Measurements from ENCODE around the gene SIRT4. TPM values are rescaled to one million over a fixed set of nuclear protein-coding genes. Genes with fewer than 3 reads are reported as not detected.

SIRT4 gene
- total RNA-seq, 1 experiment from 2014 or later, result 2.8 TPM

- Mint-ChIP-seq H3K4me1 (peaks cover 63% of the 10 kb centered on the region), H3K27me3 (ENCODE audit: low read depth) (no peaks in the 10 kb centered on the region), H3K27ac (peak overlapping the region; percentile 69), H3K4me3 (peak overlapping the region; percentile 83), H3K36me3 (no peaks in the 10 kb centered on the region), H3K9me3 (no peaks in the 10 kb centered on the region)
- ChIA-PET POLR2A (interaction anchor here (0.9 to 12.0 kb wide), 5 partner anchors 25 to 63 kb away, joined by 3 to 198 read pairs (median 6); partner anchors contain the start of gene RNU4-2), CTCF (interaction anchor here (1.0 to 22.1 kb wide), 6 partner anchors 8 to 62 kb away, joined by 3 to 717 read pairs (median 12); partner anchors contain the start of genes RNU4-2, RPLP0 and SIRT4)
- no peak for DNase-seq (ENCODE audit: low spot score)
- TF ChIP-seq, protein P1, sequence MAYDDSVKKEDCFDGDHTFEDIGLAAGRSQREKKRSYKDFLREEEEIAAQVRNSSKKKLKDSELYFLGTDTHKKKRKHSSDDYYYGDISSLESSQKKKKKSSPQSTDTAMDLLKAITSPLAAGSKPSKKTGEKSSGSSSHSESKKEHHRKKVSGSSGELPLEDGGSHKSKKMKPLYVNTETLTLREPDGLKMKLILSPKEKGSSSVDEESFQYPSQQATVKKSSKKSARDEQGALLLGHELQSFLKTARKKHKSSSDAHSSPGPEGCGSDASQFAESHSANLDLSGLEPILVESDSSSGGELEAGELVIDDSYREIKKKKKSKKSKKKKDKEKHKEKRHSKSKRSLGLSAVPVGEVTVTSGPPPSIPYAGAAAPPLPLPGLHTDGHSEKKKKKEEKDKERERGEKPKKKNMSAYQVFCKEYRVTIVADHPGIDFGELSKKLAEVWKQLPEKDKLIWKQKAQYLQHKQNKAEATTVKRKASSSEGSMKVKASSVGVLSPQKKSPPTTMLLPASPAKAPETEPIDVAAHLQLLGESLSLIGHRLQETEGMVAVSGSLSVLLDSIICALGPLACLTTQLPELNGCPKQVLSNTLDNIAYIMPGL (CRISPR knock-in tag; IDR thresholded peaks at IDR 0.05), result no peak
- TF ChIP-seq USF2 (CRISPR knock-in tag; IDR thresholded peaks at IDR 0.05) (no peak), RELA (CRISPR knock-in tag; IDR thresholded peaks at IDR 0.05; ENCODE audit: borderline replicate concordance) (no peak), USF1 (CRISPR knock-in tag; IDR thresholded peaks at IDR 0.05) (no peak), SOX15 (CRISPR knock-in tag; IDR thresholded peaks at IDR 0.05) (no peak), MXD4 (CRISPR knock-in tag; IDR thresholded peaks at IDR 0.05; ENCODE audit: borderline replicate concordance) (no peak), ZBTB21 (CRISPR knock-in tag; IDR thresholded peaks at IDR 0.05; ENCODE audit: borderline replicate concordance) (no peak), ELF4 (CRISPR knock-in tag; IDR thresholded peaks at IDR 0.05; ENCODE audit: low read depth) (no peak), FOXJ3 (CRISPR knock-in tag; IDR thresholded peaks at IDR 0.05; ENCODE audit: borderline replicate concordance) (no peak), GTF2I (CRISPR knock-in tag; conservative IDR thresholded peaks at IDR 0.05) (no peak), RORB (CRISPR knock-in tag; IDR thresholded peaks at IDR 0.05) (no peak), ERG (CRISPR knock-in tag; IDR thresholded peaks at IDR 0.05) (no peak), ZNF121 (CRISPR knock-in tag; IDR thresholded peaks at IDR 0.05) (no peak)
- TF ChIP-seq, protein P2, sequence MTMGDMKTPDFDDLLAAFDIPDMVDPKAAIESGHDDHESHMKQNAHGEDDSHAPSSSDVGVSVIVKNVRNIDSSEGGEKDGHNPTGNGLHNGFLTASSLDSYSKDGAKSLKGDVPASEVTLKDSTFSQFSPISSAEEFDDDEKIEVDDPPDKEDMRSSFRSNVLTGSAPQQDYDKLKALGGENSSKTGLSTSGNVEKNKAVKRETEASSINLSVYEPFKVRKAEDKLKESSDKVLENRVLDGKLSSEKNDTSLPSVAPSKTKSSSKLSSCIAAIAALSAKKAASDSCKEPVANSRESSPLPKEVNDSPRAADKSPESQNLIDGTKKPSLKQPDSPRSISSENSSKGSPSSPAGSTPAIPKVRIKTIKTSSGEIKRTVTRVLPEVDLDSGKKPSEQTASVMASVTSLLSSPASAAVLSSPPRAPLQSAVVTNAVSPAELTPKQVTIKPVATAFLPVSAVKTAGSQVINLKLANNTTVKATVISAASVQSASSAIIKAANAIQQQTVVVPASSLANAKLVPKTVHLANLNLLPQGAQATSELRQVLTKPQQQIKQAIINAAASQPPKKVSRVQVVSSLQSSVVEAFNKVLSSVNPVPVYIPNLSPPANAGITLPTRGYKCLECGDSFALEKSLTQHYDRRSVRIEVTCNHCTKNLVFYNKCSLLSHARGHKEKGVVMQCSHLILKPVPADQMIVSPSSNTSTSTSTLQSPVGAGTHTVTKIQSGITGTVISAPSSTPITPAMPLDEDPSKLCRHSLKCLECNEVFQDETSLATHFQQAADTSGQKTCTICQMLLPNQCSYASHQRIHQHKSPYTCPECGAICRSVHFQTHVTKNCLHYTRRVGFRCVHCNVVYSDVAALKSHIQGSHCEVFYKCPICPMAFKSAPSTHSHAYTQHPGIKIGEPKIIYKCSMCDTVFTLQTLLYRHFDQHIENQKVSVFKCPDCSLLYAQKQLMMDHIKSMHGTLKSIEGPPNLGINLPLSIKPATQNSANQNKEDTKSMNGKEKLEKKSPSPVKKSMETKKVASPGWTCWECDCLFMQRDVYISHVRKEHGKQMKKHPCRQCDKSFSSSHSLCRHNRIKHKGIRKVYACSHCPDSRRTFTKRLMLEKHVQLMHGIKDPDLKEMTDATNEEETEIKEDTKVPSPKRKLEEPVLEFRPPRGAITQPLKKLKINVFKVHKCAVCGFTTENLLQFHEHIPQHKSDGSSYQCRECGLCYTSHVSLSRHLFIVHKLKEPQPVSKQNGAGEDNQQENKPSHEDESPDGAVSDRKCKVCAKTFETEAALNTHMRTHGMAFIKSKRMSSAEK (CRISPR knock-in tag; IDR thresholded peaks at IDR 0.05; ENCODE audit: borderline replicate concordance), result no peak
- TF ChIP-seq, protein P3, sequence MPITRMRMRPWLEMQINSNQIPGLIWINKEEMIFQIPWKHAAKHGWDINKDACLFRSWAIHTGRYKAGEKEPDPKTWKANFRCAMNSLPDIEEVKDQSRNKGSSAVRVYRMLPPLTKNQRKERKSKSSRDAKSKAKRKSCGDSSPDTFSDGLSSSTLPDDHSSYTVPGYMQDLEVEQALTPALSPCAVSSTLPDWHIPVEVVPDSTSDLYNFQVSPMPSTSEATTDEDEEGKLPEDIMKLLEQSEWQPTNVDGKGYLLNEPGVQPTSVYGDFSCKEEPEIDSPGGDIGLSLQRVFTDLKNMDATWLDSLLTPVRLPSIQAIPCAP (CRISPR knock-in tag; IDR thresholded peaks at IDR 0.05), result no peak
- TF ChIP-seq, protein P4, sequence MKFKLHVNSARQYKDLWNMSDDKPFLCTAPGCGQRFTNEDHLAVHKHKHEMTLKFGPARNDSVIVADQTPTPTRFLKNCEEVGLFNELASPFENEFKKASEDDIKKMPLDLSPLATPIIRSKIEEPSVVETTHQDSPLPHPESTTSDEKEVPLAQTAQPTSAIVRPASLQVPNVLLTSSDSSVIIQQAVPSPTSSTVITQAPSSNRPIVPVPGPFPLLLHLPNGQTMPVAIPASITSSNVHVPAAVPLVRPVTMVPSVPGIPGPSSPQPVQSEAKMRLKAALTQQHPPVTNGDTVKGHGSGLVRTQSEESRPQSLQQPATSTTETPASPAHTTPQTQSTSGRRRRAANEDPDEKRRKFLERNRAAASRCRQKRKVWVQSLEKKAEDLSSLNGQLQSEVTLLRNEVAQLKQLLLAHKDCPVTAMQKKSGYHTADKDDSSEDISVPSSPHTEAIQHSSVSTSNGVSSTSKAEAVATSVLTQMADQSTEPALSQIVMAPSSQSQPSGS (CRISPR knock-in tag; IDR thresholded peaks at IDR 0.05; ENCODE audit: borderline replicate concordance, low read depth), result no peak
- TF ChIP-seq, protein P5, sequence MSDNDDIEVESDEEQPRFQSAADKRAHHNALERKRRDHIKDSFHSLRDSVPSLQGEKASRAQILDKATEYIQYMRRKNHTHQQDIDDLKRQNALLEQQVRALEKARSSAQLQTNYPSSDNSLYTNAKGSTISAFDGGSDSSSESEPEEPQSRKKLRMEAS (CRISPR knock-in tag; IDR thresholded peaks at IDR 0.05), result no peak
- ATAC-seq, result no peak
Measured at GRCh38 chr12:120262852-120263747, 39.0 kb upstream of the SIRT4 start.
